ENCODE data around the gene GPR17.

GPR17 gene

GRCh38 chr2:127642706-127643438 lies 3.1 kb upstream of the GPR17 start:
- no peak for ATAC-seq

DNA sequence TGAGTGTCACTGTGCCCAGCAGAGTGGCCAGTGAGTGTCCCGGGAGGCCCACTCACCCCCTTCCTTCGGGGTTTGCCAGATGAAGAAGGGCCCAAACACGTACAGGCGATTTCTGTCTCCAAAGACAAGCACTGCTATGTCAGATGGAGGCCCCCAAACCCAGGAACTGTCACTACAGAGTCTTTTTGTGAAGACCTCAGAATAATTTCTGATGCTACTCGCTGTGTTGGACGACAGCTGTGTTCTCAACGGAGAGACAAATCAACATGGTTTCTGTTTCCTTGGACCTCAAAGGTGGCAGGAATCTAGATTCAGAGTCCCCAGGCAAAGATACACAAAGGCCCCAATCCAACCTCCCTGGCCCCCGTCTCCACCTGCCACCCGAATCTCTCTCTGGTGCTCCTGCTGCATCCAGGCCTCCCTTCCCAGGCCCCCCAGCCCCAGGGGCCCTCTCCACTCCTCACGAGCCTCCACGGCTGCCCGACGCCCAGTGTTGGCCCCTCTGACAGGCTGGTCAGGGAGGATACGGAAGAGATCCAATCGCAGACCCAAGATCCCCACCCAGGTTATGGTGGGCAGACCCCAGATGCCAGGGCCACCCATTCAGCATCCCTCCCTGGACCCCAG lies 2.4 kb upstream of the GPR17 start:
- no peak for ATAC-seq

DNA sequence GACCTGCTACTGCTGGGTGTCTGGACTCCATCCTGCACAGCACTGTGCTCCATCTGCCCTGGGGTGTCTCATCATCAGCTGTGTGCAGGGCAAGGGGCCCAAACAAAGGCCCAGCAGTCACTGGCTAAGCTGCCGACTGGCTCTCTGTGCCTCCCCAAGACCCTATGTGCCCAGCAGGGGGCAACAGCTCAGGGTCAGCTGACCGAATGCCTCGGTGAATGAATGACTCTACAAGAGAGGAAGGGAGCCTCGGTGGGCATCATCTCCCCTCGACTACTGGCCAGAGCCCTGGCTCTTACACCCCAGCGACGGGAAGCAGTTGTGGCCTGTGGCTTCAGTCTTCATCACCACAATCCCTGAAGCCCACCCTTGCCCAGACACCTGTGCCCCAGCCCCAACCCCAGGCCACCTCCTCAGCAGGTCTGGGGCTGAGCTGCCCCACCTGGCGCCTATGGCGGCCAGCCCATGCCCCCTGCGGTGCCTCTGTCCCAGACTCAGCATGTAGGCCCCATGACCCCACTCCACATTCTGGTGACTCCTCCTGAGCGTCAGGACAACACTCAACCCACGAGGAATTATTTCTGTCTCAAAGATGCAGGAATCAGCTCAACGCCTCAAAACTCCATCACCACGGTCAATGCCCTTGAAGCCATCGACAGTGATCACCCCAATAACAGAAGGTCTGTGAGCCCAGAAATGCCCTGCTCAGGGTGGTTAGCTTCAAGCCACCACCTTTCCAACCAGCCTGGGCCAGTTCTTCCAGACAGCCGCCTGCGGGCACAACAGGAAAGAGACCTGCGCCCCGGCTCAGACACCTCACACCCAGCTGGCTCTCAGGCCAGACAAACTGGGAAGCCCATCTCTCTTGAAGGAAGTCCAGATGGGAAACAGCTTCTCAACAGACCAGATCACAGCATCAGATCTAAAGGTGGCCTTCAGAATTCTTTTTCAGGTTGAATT lies 1.6 kb upstream of the GPR17 start:
- no peak for ATAC-seq

DNA sequence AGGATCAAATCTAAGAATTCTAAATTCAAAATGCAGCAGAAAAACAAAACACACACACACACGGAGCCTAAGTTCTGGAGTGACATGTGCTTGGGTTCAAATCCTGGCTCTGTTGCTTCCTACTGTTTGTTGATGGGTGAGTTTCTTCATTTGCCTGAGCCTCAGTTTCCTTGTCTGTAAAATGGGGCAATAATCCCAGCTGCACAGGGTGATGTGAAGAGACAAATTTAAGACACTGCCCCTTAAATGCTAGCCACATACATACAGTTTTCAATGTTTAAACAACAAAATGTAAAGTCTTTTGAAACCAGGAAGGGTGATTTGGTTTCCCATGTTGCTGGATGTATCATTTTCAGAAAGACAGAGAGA lies 943 bp upstream of the GPR17 start:
- no peak for ATAC-seq

DNA sequence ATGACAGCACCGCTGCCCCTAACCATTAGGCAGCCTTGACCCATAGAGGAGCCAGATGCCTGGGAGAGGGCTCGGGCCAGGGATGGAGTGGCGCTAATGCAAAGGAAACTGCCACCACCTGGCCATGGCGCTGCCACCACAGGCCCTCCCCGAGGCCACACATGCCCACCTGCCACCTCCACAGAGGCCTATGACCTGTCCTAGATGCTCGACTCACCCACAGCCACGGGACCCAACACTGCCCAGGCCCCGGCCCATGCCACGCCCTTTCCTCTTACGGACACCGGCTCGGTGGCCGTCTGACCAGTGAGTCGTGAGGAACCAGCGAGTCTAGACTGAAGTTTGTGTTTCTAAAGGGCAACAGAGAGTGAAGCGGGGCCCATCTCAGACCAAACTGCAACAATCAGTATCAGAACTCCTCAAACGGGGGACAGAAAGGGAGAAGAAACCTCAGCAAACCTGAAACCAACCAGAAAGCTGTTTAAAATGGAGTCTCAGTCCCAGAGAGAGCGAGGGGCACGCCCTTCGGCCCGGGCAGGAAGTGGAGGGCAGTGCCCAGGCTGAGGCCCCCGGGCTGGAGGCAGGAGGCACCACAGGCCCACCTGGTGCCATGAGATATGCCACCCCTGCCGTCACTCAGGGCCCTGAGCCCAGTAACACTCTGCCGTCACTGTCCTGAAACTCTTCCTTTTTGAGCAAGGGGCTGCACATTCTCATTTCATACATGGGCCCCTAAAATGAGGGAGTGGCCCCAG lies 711 bp downstream of the GPR17 start:
- ATAC-seq, result no peak

DNA sequence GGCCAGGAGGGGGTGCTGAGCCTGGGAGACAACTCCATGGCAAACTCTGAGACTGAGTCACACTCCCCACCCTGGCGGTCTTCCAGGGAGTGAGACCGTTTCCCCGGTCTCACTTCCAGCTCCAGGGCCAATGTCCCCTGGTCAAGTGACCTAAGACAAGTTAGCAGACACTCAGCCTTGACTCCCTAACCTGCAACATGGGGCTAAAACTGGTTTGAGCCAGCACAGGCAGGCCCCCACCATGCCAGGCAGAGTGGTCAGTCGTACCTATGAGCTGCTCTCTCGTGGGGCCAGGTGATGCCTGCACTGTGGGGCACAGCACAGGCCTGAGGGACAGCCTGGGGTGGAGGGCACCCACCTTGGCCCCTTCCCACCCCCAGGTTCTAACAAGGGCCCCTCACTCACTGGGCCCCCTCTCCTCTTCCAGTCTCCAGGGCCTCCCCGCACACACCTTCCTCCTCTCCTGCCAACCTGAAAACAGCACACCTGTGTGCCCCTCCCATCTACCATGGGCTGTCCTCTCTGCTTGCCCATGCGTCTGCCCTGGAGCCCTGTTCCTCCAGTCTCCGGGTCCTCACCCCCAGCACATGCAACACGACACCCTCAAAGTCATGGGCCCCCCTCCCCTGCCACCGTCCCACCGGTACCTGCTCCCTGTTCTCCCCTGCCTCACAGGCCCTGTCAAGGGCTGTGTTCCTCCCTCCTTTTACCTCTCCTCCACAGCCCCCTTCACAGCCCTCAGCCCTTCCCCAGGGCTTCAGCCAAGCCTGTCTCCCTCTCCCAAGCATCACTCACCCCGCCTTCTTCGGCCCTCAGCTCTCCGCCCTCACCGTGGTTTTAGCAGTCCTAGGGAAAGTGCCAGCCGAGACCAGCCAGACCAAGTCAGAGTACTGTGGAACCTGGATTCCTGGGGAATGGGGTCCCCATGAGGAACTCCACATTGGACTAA lies 1.6 kb downstream of the GPR17 start:
- ATAC-seq, result no peak

DNA sequence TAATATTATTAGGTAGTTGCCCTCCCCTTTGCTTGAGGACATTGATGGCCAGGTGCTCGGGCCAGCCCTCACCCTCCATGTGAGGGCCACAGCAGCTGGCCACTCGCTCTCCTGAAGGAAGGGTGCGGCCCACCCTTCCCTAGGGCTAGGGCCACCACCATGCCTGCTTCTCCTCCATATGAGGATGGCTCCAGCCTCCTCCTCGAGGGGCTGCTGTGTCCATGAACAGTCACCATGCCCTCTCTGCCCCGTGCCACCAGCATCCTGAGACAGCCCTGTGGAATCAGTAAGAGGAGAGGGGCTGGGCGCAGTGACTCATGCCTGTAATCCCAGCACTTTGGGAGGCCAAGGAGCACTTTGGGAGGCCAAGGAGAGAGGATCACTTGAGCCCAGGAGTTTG lies 2.4 kb downstream of the GPR17 start:
- no peak for ATAC-seq

GRCh38 chr2:127649100-127649611 lies 3.2 kb downstream of the GPR17 start:
- no peak for ATAC-seq

GRCh38 chr2:127649684-127650040 lies 3.7 kb downstream of the GPR17 start:
- ATAC-seq, result peak; percentile 66 to 73

DNA sequence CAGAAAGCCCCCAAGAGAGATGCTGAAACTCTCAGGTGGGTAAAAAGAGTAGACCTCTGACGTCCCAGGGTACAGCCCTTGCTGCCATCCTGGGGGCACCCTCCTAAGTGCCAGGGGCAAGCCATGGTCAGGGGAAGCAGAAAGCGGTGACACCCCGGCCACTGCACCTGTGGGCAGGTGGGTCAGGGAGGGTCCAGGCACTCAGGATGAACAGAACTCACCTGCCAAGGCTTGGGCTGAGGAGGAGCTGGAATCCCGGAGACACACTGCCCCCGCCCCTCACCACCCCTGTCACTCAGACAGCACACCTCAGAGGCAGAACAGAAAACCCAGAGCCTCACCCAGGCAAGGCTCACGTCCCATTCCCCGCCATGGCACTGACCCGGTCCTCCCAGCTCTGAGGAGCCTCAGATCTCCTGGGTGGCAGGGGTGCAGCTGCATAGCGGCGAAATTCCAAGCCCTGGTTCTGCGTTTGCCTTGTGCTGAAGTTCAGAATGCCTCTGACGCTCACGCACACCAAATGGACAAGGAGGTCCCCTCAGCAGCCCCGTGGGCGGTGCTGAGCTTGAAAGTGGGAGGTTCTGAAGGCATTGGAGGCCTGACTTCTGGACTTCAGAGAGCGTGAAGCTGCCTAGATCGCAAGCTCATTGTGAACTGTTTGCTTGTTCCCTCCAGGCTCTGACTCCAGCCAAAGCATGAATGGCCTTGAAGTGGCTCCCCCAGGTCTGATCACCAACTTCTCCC lies 4.3 kb downstream of the GPR17 start:
- no peak for ATAC-seq

DNA sequence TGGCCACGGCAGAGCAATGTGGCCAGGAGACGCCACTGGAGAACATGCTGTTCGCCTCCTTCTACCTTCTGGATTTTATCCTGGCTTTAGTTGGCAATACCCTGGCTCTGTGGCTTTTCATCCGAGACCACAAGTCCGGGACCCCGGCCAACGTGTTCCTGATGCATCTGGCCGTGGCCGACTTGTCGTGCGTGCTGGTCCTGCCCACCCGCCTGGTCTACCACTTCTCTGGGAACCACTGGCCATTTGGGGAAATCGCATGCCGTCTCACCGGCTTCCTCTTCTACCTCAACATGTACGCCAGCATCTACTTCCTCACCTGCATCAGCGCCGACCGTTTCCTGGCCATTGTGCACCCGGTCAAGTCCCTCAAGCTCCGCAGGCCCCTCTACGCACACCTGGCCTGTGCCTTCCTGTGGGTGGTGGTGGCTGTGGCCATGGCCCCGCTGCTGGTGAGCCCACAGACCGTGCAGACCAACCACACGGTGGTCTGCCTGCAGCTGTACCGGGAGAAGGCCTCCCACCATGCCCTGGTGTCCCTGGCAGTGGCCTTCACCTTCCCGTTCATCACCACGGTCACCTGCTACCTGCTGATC lies 4.9 kb downstream of the GPR17 start:
- ATAC-seq, result no peak

DNA sequence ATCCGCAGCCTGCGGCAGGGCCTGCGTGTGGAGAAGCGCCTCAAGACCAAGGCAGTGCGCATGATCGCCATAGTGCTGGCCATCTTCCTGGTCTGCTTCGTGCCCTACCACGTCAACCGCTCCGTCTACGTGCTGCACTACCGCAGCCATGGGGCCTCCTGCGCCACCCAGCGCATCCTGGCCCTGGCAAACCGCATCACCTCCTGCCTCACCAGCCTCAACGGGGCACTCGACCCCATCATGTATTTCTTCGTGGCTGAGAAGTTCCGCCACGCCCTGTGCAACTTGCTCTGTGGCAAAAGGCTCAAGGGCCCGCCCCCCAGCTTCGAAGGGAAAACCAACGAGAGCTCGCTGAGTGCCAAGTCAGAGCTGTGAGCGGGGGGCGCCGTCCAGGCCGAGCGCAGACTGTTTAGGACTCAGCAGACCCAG lies 5.4 kb downstream of the GPR17 start:
- ATAC-seq, result no peak

GRCh38 chr2:127651971-127652550 lies 6.1 kb downstream of the GPR17 start:
- no peak for ATAC-seq

DNA sequence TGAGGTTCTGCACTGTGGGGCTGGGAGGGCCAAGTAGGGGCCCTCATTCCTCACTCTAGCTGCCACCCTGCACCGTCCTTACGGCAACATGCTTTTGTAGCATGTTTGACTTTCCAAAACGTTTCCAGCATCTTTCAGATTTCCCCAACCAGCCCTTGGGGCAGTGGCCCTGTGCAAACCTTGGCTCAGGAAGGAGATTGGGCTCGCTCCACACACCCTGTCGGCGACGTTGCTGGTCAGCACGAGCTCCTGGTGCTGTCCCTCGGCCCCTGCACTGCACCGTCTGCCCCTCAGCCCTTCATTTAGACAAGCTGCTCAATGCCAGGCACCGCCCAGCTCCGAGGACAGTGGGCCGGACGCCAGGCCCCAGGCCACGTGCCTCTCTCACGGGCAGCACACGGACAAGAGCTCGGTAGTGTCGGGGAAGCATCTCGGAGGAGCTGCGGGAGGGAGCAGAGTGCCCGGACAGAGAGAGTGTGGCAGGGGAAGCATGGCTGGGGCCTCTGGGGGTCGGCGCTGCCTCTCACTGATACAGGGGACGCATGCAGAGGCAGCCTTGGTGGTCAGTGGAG lies 6.9 kb downstream of the GPR17 start:
- no peak for ATAC-seq

- ATAC-seq, result no peak
Measured at GRCh38 chr2:127653421-127654083, 7.6 kb downstream of the GPR17 start.

- ATAC-seq, result no peak
Measured at GRCh38 chr2:127654084-127654837, 8.3 kb downstream of the GPR17 start.

- no peak for ATAC-seq
Measured at GRCh38 chr2:127654838-127655175, 8.9 kb downstream of the GPR17 start.

Data from activated CD4-positive, CD25-positive, alpha-beta regulatory T cell treated with anti-CD3 and anti-CD28 coated beads, Interleukin-2, amount 50 U/mL, for 24 hours (primary cell).